HG02981 (cell line): ENCODE measurements around the gene TRIM72.
"Not testable (repeated sequence)": the region's sequence is repeated elsewhere in the genome, so short reads cannot be mapped to it uniquely, and the experiment has no call there.

Source experiments
- ATAC-seq: cut with Tn5 transposase; IDR thresholded peaks from one replicate; pipeline ENCODE4 v1.9.1; 2021; ENCODE audit warnings: mild to moderate bottlenecking, moderate library complexity; ENCODE audit not compliant: unreplicated experiment

Gene TRIM72

GRCh38 chr16:31190818-31191444 is 23.0 kb upstream of the TRIM72 start:
- no peak for ATAC-seq

GRCh38 chr16:31191697-31192428 is 22.1 kb upstream of the TRIM72 start:
- ATAC-seq: no peak

- ATAC-seq: no peak
Observed at GRCh38 chr16:31192856-31193642, 20.9 kb upstream of the TRIM72 start.

- no peak for ATAC-seq
Observed at GRCh38 chr16:31193874-31194273, 20.0 kb upstream of the TRIM72 start.

GRCh38 chr16:31194898-31195297 is 19.0 kb upstream of the TRIM72 start:
- no peak for ATAC-seq

- not testable (repeated sequence) for ATAC-seq
Observed at GRCh38 chr16:31195861-31196260, 18.1 kb upstream of the TRIM72 start.

- no peak for ATAC-seq
Observed at GRCh38 chr16:31196324-31197088, 17.4 kb upstream of the TRIM72 start.

GRCh38 chr16:31198207-31198882 is 15.6 kb upstream of the TRIM72 start:
- no peak for ATAC-seq

- ATAC-seq: no peak
Observed at GRCh38 chr16:31199430-31200041, 14.4 kb upstream of the TRIM72 start.

GRCh38 chr16:31200111-31200510 is 13.8 kb upstream of the TRIM72 start:
- not testable (repeated sequence) for ATAC-seq

- ATAC-seq: no peak
Observed at GRCh38 chr16:31200821-31201568, 12.9 kb upstream of the TRIM72 start.

GRCh38 chr16:31201582-31202413 is 12.1 kb upstream of the TRIM72 start:
- ATAC-seq: peak; percentile 51

- no peak for ATAC-seq
Observed at GRCh38 chr16:31202414-31203375, 11.2 kb upstream of the TRIM72 start, which contains the start of gene PYCARD. PYCARD (minus strand) TSS chr16:31202760; CDS start chr16:31202690, 70 bp downstream.

- ATAC-seq: no peak
Observed at GRCh38 chr16:31204871-31205666, 8.8 kb upstream of the TRIM72 start.

- no peak for ATAC-seq
Observed at GRCh38 chr16:31206776-31207175, 7.1 kb upstream of the TRIM72 start.

GRCh38 chr16:31213342-31213741 is 577 bp upstream of the TRIM72 start:
- no peak for ATAC-seq
